Measurements from ENCODE around the gene SH2B3.
A peak's percentile ranks its signal among the peaks of the same experiment; 100 is the strongest.

Gene SH2B3

DNA sequence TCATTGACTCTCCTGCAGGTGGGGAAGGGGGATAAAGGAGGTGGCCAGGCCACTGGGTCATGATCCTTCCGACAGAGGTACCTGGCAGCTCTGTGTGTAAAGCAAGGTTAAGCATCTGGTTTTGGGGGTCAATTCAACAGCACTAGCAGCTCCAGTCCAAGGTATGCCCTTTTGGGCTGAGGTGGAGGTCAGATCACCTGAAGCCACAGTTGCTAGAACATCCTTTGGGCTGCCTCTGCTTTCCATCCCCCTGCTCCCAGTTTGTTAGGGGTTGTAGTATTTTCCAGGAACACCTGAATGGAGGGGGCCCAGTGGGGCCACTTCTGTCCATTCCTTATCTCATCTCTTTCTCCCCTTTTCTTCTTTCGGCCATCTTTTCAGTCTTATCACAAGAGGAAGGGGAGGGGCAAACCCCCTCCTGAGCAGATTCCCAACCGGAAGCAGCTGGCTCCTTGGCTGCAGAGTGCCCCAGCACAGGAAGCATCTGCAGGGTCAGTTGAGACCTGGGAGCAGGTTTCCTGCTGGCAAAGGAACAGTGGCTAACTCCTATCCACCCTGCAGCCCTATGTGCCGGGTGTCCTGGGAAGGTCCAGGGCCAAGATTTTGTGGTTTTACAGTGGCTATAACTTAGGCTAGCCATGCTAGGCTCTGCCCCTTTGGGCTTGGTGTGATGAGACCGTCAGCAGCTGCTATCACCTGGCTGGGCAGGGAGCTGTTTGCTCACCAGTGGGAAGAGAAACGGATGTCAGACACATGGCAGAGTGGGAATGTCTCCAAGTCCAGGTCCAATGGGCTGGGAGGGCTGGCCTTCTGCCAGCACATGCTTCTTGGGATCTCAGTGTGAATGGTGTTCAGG, 40.2 kb downstream of the SH2B3 start:
- Histone ChIP-seq H3K36me3 (ENCODE audit: low read length) (no peaks in the 10 kb centered on the region), H3K27me3 (ENCODE audit: low read length) (no peaks in the 10 kb centered on the region), H3K27ac (ENCODE audit: low read depth, low read length) (peak overlapping the region; percentile 68), H3K79me2 (ENCODE audit: insufficient read depth, low read length) (peaks cover 12% of the 10 kb centered on the region; the same call in 1 of the 2 replicates), H4K20me1 (ENCODE audit: low read depth, low read length) (no peaks in the 10 kb centered on the region; the same call in 1 of the 2 replicates), H3K9me3 (ENCODE audit: insufficient read depth, low read length) (no peaks in the 10 kb centered on the region), H3F3A (ENCODE audit: insufficient read depth) (peaks cover 23% of the 10 kb centered on the region), H3K9ac (ENCODE audit: low read length) (no peak overlapping the region), H3K4me2 (ENCODE audit: low read depth, low read length, poor library complexity, severe bottlenecking) (no peak overlapping the region), H3K9me2 (replicated peaks; ENCODE audit: insufficient read depth, low read length) (no peaks in the 10 kb centered on the region), H3K4me3 (ENCODE audit: insufficient read depth, low read length, poor library complexity, severe bottlenecking) (no peak overlapping the region), H2AFZ (ENCODE audit: low read depth, low read length, severe bottlenecking) (no peak overlapping the region)
- TF ChIP-seq, protein P1, sequence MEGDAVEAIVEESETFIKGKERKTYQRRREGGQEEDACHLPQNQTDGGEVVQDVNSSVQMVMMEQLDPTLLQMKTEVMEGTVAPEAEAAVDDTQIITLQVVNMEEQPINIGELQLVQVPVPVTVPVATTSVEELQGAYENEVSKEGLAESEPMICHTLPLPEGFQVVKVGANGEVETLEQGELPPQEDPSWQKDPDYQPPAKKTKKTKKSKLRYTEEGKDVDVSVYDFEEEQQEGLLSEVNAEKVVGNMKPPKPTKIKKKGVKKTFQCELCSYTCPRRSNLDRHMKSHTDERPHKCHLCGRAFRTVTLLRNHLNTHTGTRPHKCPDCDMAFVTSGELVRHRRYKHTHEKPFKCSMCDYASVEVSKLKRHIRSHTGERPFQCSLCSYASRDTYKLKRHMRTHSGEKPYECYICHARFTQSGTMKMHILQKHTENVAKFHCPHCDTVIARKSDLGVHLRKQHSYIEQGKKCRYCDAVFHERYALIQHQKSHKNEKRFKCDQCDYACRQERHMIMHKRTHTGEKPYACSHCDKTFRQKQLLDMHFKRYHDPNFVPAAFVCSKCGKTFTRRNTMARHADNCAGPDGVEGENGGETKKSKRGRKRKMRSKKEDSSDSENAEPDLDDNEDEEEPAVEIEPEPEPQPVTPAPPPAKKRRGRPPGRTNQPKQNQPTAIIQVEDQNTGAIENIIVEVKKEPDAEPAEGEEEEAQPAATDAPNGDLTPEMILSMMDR (IDR thresholded peaks at IDR 0.05; ENCODE audit: insufficient read depth, low read length, poor library complexity, severe bottlenecking) = no peak
- TF ChIP-seq EZH2phosphoT487 (conservative IDR thresholded peaks at IDR 0.05; ENCODE audit: low read length) = no peak

GRCh38 chr12:111446631-111447570, 41.2 kb downstream of the SH2B3 start:
- H2AFZ ChIP-seq (ENCODE audit: low read depth, low read length, severe bottlenecking) = no peak overlapping the region
- peak overlapping the region; percentile 68; the same call in 1 of the 2 replicates for H3K27ac ChIP-seq (ENCODE audit: low read depth, low read length)
- no peaks in the 10 kb centered on the region for H3K27me3 ChIP-seq (ENCODE audit: low read length)
- H3K9ac ChIP-seq (ENCODE audit: low read length) = no peak overlapping the region
- TF ChIP-seq, protein P1 (IDR thresholded peaks at IDR 0.05; ENCODE audit: insufficient read depth, low read length, poor library complexity, severe bottlenecking) = no peak
- TF ChIP-seq EZH2phosphoT487 (conservative IDR thresholded peaks at IDR 0.05; ENCODE audit: low read length) = no peak
- H3F3A ChIP-seq (ENCODE audit: insufficient read depth) = peaks cover 32% of the 10 kb centered on the region
- H3K36me3 ChIP-seq (ENCODE audit: low read length) = peaks cover 3% of the 10 kb centered on the region; the same call in 1 of the 2 replicates
- no peaks in the 10 kb centered on the region for H3K9me2 ChIP-seq (replicated peaks; ENCODE audit: insufficient read depth, low read length)
- H3K9me3 ChIP-seq (ENCODE audit: insufficient read depth, low read length) = no peaks in the 10 kb centered on the region
- H4K20me1 ChIP-seq (ENCODE audit: low read depth, low read length) = no peaks in the 10 kb centered on the region; the same call in 1 of the 2 replicates
- H3K4me3 ChIP-seq (ENCODE audit: insufficient read depth, low read length, poor library complexity, severe bottlenecking) = no peak overlapping the region
- no peak overlapping the region for H3K4me2 ChIP-seq (ENCODE audit: low read depth, low read length, poor library complexity, severe bottlenecking)
- peaks cover 12% of the 10 kb centered on the region; the same call in 1 of the 2 replicates for H3K79me2 ChIP-seq (ENCODE audit: insufficient read depth, low read length)

DNA sequence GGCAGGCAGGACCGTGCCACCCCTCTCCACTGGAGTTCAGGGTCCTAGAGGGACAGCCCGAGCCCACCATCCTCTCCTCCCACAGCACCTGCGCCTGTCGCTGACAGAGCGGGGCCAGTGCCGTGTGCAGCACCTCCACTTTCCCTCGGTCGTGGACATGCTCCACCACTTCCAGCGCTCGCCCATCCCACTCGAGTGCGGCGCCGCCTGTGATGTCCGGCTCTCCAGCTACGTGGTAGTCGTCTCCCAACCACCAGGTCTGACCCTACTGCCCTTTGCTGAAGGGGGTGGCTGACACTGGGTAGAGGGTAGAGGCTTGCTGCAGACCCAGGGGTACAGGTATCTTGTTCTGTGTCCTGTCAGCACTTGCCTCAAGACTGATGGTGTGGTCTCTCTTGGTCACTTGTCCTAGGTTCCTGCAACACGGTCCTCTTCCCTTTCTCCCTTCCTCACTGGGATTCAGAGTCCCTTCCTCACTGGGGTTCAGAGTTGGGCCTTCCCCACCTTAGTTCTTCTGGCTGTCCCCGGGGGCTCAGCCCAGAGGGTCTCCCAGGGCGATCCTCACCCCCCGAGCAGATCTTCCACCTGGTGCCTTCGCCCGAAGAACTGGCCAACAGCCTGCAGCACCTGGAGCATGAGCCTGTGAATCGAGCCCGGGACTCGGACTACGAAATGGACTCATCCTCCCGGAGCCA, 42.0 kb downstream of the SH2B3 start:
- no peaks in the 10 kb centered on the region for H3K9me2 ChIP-seq (replicated peaks; ENCODE audit: insufficient read depth, low read length)
- TF ChIP-seq, protein P1 (IDR thresholded peaks at IDR 0.05; ENCODE audit: insufficient read depth, low read length, poor library complexity, severe bottlenecking) = no peak
- no peak for TF ChIP-seq EZH2phosphoT487 (conservative IDR thresholded peaks at IDR 0.05; ENCODE audit: low read length)
- no peak overlapping the region for H2AFZ ChIP-seq (ENCODE audit: low read depth, low read length, severe bottlenecking)
- H3F3A ChIP-seq (ENCODE audit: insufficient read depth) = peaks cover 40% of the 10 kb centered on the region
- H3K9ac ChIP-seq (ENCODE audit: low read length) = no peak overlapping the region
- H3K9me3 ChIP-seq (ENCODE audit: insufficient read depth, low read length) = no peaks in the 10 kb centered on the region
- no peaks in the 10 kb centered on the region; the same call in 1 of the 2 replicates for H4K20me1 ChIP-seq (ENCODE audit: low read depth, low read length)
- H3K79me2 ChIP-seq (ENCODE audit: insufficient read depth, low read length) = peaks cover 12% of the 10 kb centered on the region; the same call in 1 of the 2 replicates
- H3K36me3 ChIP-seq (ENCODE audit: low read length) = peaks cover 3% of the 10 kb centered on the region; the same call in 1 of the 2 replicates
- H3K27ac ChIP-seq (ENCODE audit: low read depth, low read length) = 0 out of 2 replicates have a peak overlapping the region, but pooled peaks have one; percentile 46
- no peak overlapping the region for H3K4me3 ChIP-seq (ENCODE audit: insufficient read depth, low read length, poor library complexity, severe bottlenecking)
- no peaks in the 10 kb centered on the region for H3K27me3 ChIP-seq (ENCODE audit: low read length)
- H3K4me2 ChIP-seq (ENCODE audit: low read depth, low read length, poor library complexity, severe bottlenecking) = no peak overlapping the region

Measured in SU-DHL-6 (cell line).